HG03575 (cell line): ENCODE measurements around the gene SHISA8.
A peak's percentile ranks its signal among the peaks of the same experiment; 100 is the strongest.
"Not testable (repeated sequence)": the region's sequence is repeated elsewhere in the genome, so short reads cannot be mapped to it uniquely, and the experiment has no call there.

Source experiments
- ATAC-seq: cut with Tn5 transposase; IDR thresholded peaks from one replicate; pipeline ENCODE4 v1.9.1; 2021; ENCODE audit not compliant: unreplicated experiment, insufficient number of reproducible peaks, low FRiP score; ENCODE audit errors: extremely low read depth

SHISA8 gene

DNA sequence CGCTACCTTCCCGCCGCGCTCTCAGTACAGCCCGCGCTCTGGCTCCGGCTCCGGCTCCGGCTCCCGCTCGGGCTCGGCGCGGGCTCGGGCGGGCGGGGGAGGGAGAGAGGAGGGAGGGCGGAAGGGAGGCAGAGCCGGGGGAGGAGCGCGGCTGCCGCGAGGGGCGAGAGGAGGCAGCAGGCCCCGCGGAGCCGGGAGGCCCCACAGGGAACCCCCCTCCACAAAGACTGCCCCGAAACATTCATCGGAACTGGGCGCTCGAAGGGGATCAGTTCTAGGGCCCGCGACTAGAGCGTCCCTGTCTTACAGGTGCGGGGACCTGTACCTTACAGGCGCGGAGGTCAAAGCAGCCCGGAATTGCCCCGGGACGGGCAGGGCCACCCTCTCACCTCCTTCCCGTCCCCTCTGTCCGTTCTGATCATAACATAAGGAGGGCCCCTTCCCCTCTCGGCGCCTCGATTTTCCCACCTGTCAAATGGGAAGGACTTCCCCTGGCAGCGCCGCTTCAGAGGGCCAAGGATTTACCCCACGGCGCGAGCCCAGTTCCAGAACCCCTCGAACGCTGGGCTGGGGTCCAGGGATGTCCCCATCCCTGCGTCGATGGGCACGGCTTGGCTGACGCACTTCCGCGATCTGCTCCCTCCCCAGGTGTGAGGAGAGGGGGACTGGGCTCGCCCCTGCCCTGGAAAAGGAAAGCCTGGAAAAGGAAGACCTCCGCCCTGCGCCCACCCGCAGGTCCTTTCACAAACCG, at the start of gene SHISA8:
TSS of gene SHISA8 (minus strand) at position 40 of the 751 bp plus-strand sequence. CDS start 407 bp downstream, outside the sequence.
- ATAC-seq: no peak

DNA sequence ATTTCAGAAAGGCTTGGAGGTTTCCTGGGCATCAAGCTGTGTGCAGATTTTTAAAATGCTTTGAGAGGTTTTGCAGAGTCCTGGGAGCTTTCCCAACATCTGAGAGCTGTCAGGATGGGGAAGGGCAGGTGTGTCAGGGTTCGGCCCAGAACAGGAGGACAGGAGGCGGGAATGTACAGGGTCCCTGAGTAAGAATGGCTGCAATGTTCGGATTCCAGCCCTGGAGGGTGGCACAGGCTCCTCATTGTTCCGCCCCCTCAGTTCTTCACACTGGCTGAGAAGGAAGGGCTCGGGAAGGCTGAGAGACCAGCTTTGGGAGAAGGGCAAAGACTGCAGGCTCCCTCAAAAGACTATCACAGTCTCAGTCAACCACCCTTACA, 49.2 kb upstream of the SHISA8 start:
- ATAC-seq: no peak

DNA sequence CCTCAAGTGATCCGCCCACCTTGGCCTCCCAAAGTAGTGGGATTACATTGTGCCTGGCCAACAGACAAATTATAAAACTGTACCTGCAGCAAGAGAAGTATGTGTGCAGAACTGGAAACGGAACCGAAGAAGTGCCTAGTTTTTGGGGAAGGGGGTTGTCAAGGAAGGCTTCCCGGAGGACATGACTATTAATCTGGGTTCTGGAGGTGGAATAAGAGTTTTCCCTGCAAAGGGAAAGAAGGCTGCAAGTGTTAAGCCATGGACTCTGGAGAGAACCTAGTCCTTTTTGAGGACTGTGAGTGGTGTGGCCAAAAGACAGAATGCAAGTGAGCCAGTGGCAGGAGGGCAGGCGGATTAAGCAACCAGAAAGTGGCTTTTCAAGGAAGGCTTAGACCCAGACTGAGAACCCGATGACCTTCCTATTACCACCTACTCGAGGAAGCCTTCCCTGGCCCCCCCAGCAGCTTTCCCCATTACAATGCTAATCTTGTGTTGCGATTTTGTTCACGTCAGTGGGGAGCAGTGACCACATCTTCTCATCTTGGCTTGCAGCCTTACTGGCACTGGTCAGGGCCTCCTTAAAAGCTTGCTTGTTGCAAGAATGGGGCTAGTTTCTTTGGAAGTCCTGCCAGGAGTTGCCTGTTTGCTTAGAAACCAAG, 48.7 kb upstream of the SHISA8 start:
- no peak for ATAC-seq

DNA sequence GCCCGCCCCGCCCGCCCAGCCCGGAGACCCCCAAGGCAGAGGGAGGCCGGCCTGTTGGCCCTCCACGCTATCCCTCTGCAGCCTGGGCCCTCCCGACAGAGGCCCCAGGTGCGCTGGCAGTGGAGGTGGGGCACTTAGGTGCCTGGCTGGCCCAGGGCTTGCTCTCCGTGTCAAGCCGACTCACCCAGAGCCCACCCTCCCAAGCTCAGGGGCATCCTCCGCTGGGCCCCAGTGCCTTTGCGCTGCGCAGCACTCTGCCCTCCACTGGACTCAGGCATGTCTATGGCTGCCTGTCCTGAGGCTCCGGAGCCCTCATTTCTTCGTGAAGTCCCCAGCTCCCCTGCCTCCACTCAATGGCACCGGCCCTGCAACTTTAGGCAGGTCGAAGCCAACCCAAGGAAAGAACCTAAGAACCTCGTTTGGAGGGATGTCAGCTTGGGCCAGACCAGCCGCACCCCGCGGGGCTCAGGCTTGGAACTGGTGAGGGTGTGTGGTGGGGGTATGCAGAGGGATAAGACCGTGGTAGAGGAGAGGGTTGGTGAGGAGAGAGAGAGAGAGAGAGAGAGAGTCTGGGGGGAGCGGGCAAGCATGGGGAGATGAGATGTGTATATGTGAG, 43.2 kb upstream of the SHISA8 start:
- ATAC-seq: no peak

DNA sequence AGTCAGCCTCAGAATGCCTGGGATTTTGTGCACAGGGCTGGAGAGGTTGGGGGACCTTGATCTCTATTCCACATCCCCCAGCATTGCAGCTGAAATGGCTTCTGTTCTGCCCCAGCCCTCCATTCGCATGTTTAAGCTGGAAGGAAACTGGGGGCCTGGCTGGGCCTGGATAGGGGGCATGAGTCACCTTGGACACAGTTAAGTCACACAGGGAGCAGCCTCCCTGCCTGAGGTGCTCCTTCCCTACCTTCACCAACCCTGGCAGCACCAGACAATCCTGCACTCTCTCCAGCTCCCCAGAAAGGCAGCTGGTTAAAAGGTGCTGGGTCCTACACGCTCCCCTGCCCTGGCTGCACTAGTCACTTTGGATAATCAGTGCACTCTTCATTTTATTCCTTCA, 37.8 kb upstream of the SHISA8 start:
- ATAC-seq: no peak

DNA sequence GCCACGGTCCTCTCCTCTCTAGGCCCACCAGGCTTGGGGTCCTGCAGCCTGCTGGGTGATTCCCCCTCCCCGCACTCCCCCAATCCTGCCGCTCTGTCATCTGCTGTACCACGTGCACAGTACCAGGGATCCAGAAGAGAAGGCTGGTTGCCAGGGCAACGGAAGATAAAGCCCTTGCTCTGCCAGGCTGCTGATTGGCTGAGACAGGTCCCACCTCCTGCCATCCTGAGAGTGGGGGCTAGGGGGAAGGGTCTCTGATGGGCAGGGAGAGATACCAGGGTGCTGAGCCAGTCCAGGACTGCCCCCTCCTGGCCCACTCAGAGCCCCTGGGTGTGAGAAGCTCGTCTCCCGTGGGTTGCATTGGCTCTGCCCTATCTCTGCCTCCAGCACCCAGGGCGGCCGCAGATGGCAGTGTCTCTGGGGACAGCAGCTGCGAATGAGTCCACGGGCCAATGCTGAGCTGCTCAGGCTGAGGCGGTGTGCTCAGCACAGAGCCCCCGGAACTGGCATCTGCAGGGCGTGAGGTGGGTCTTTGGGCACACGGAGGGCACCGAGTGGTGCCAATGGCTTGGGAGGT, 37.1 kb upstream of the SHISA8 start, which contains the start of gene SMIM45:
TSS of gene SMIM45 (plus strand) at position 253 of the 577 bp plus-strand sequence.
- no peak for ATAC-seq

DNA sequence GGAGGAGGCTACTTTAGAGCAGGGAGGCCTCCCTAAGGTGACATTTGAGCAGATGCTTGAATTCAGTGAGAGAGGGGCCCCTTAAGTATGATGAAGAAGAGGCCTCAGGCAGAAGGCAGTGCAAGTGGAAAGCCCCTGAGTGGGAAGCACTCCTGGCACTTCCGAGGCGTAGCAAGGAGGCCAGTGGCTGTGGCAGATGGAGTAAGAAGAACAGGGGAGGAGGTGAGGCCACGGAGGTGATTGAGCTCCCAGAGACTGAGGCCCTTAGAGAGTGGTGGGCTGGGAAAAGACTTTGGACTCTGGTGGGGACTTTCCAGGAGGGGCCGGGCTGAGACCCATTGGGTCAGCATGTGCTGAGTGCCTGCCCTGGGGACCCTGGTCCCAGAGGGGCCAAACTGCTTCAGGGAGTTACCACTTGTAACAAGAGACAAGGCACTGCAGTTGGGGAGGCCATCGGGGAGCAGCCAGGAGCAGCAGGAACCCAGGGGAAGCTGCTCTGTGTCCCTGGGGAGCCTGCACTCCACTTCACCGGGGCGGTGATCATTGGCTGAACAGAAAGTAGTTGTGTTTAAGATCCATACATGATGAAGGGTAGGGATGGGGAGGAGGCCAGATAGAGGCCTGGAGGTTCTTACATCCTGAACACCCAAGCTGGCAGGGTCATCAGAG, 34.6 kb upstream of the SHISA8 start:
- no peak for ATAC-seq

DNA sequence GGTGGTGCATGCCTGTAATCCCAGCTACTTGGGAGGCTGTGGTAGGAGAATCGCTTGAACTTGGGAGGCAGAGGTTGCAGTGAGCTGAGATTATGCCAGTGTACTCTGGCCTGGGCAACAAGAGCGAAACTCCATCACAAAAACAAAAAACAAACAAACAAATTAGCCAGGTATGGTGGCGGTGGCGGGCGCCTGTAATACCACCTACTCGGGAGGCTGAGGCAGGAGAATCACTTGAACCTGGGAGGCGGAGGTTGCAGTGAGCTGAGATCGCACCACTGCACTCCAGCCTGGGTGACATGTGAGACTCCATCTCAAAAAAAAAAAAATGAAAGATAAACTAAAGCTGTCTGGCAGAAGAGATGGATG, 34.0 kb upstream of the SHISA8 start:
- ATAC-seq: not testable (repeated sequence)

DNA sequence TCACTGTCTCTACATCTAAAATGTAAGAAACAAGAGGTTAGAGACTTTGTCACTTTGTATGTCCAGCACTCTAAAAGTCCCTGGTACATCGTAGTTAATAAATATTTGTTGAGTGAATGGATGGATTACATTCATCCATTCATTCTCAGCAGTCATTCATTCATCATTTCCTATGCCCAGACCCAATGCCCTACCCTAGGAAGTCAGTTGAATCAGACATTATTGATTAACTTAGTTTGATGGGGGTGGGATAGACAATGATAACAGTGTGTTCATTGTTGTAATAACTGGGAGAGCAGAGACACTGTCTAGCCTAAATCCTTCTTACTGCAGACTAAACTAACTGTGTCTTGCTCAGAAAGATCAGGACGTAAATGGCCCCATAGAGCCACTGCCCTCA, 33.3 kb upstream of the SHISA8 start:
- ATAC-seq: no peak

DNA sequence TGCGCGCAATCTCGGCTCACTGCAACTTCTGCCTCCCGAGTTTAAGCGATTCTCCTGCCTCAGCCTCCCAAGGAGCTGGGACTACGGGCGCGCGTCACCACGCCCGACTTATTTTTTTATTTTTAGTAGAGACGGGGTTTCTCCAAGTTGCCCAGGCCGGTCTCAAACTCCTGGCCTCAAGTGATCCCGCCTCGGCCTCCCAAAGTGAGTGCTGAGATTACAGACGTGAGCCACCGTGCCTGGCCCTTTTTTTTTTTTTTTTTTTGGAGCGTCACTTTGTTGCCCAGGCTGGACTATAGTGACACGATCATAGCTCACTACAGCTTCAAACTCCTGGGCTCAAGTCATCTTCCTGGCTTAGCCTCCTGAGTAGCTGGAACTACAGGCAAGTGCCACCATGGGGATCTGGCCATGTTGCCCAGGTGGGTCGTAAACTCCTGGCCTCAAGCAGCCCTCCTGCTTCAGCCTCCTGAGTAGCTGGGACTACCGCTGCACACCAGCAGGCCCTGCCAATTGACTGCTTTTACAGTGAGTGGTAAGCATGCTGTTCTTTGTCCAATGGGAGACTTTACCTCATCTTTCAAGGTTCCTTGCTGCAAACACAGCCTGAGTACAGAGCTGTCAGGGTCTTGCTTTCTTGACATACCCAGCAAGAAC, 32.7 kb upstream of the SHISA8 start:
- no peak for ATAC-seq

DNA sequence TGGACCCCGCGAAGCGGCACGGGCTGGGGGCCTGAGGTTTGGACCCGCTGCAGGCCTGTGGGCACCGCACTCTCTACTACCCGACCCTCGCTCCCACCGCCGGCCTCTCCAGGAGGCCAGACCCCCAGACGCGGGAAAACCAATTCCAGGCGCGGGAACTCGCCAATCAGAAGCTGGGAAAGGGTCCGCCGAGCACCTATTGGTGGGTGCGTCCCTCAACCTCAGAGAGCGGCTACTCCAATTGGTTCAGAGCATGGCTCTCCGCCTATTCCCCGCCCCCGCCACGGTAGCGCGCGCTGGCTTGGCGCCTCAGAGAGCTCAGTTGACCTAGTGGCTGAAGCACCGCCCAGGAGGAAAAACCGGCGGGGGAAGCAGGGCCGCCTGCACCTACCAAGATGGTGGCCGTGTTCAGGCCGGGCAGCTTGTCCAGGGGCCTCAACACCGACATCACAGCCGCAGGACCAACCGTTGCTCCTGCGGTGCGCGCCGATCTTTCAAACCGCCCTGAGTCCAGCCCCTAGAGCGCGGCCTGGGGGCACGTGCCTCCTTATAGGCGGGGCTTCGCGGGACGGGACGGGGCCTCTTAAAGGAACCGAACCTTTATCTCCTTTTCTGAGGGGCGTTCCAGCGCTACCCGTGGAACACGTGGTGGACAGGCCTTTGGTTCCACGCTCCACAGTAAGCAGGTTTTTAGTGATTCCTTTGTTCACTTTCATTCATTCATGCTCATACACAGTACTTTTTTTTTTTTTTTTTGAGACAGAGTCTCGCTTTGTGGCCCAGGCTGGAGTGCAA, 32.0 kb upstream of the SHISA8 start, which contains the start of gene CENPM:
TSS of gene CENPM (minus strand) at position 524 of the 795 bp plus-strand sequence. CDS start at position 448, 76 bp downstream.
- ATAC-seq: no peak

DNA sequence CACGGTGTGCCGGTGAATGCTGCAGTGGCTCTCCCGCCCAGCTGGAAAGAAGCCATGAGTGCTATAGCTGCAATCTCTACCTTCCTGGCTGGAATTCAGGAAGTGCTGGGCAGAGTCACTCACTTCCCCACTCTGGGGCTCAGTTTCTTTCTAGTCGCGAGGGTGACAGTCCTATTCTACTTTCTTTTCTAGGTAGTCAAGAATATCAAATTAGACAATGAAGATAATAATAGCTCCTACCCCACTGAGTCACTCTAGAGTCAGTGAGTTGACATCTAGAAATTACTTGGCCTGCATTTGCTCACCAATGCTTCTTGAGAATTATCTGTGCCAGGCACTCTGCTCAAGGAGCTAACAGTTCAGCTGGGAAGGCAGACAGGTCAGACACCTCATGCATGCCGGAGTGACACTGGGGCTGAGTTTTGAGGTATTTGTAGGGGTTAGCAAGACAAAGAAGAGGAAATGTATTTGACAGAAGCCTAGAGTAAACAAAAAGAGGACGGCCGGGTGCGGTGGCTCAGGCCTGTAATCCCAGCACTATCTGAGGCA, 28.9 kb upstream of the SHISA8 start:
- no peak for ATAC-seq

DNA sequence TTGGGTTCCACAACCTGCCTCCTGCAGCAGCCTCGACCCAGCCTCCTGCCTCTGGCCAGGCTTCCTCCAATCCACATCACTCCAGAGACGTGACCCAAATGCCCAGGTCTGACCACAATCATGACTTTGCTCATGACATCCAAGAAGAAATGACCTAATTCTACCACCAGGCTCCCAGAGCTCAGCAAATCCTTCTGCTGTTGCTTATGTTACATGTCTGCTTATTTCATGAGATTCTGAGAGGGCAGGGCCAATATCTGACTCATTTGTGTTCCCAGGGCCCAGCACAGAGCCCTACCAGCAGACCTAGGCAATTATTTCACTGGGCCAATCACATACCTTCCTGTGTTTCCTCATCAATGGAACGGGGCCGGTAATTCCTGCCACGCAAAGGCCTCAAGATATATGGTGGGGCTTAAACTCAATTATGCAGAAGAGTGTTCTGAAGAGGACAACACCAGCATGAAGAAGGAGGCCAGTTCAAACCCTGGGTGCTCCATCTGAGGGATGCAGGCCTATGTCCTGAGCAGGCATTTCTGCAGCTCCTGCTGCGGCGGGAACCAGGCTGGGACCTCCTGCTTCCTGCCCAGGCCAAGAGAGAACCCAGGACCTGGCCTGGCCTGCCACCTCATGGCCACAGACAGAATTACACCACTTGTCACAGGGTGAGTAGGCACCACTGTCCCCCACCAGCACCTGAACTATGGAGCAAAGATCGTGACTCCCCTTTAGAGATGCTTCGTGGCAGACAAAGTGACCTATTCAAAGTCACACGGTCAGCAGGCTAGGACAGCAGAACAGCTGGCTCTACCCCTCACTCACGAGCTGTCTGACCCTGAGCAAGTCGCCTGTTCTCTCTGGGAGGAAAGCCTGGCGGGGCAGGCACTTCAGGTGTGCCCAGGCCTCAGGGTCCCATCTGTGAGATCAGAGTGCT, 26.2 kb upstream of the SHISA8 start:
- no peak for ATAC-seq

DNA sequence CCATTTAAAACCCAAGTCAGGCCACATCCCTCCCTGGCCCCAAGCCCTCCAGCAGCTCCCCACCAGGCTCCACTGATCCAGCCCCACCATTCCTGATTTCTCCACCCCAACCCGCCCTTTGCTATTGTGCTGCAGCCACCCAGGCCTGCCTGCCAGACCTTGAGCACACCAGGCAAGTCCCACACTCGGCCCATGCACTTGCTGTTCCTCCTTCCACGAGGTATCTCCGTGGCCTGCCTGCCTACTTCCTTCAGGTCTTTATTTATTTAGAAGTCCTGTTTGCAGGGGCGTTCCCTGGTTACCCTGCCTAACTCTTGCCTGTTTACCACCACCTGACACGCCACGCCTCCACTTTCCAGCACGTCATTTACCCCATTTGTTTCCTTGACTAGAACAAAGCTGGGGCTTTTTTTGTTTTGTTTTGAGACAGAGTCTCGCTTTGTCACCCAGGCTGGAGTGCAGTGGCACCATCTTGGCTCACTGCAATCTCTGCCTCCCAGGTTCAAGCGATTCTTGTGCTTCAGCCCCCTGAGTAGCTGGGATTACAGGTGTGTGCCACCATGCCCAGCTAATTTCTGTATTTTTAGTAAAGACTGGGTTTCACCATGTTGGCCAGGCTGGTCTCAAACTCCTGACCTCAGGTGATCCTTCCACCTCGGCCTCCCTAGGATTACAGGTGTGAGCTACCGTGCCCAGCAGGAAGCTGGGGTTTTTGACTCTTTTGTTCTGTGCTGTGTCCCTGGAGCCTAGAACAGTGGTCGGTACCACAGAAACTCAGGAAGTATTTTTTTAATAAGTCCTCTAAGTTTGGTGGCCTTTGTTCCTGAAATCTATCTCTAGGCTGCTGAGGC, 25.3 kb upstream of the SHISA8 start:
- peak; percentile 37 for ATAC-seq

DNA sequence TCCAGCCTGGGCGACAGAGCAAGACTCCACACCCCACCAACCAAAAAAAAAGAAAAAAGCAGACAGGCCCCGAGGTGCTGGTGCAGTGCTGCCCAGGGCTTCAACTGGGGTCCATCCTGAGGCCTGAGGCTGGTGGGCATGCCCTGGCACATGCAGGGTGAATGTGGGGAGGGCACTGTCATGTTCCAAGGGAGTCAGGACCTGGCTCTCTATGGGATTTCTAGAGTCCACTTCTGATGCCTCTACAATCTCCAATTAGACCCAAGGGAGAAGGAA, 22.0 kb upstream of the SHISA8 start:
- ATAC-seq: no peak

DNA sequence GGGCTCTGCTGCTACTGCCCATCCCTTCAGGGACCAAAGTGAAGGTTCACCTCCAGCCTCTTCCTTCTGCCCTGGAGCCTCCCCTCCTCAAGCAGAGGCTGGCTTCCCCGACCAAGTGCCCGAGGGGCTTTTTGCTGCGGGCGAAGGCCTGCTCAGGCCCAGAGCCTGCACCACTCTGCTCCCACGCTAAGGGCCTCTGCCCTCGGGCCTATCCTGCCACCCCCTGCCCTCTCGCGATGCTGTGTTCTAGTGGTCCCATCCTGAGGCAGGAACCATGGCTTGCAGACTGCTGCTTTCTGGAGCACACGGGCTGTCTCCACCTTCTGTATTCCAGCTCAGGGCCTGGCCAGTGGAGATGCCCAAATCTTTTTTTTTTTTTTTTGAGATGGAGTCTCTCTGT, 20.6 kb upstream of the SHISA8 start:
- no peak for ATAC-seq
